GM12875 (cell line): ENCODE results near the gene GBX1.

Source experiments
- H3K4me3 ChIP-seq: one replicate; pipeline ENCODE4 v1.5.1; 2011; ENCODE audit warnings: low read depth, low read length, control low read depth
- CTCF ChIP-seq: IDR thresholded peaks from 2 replicates; pipeline ENCODE4 v1.5.1; 2011; ENCODE audit warnings: low read depth, mild to moderate bottlenecking, control low read depth, inconsistent platforms, low read length, moderate library complexity, borderline replicate concordance; ENCODE audit not compliant: insufficient read depth

The GBX1 gene

GRCh38 chr7:151134743-151135524 lies 32.6 kb downstream of the GBX1 start:
- 0 out of 2 replicates have a peak, but pooled peaks have one; percentile 1 for TF ChIP-seq CTCF
- H3K4me3 ChIP-seq = no peak overlapping the region

GRCh38 chr7:151133986-151134742 lies 33.3 kb downstream of the GBX1 start:
- no peak for TF ChIP-seq CTCF
- no peak overlapping the region for H3K4me3 ChIP-seq

DNA sequence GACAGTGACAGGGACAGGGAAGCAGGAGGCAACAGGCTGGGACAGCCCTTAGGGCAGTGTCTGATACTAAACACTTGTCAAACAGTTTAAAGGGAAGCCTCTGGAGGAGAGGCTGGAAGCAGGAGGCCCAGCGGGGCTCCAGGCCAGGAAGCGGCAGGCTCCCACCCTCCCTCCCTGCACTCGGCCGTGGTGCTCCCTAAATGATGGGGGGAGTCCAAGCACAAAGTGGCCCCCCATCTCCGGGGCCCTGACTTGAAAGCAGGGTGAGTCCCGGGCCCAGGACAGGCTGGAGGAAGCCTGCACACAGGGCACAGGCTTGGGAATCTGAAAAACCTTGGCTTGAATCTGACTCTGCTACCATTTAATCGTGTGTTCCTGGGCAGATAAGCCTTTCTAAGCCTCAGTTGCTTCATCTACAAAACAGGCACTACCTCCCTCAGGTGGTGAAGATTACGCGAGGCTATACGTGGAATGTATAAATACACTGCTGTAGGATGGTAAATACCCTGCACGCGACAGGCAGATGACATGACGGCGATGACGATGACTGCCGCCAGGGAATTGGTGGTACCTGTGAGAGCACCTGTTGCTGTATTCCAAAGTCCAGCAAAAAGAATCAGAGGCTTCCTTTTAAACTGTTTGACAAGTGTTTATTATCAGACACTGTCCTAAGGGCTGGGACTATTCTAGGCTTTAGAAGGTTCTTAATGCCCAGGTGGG lies 34.1 kb downstream of the GBX1 start:
- no peak for TF ChIP-seq CTCF

DNA sequence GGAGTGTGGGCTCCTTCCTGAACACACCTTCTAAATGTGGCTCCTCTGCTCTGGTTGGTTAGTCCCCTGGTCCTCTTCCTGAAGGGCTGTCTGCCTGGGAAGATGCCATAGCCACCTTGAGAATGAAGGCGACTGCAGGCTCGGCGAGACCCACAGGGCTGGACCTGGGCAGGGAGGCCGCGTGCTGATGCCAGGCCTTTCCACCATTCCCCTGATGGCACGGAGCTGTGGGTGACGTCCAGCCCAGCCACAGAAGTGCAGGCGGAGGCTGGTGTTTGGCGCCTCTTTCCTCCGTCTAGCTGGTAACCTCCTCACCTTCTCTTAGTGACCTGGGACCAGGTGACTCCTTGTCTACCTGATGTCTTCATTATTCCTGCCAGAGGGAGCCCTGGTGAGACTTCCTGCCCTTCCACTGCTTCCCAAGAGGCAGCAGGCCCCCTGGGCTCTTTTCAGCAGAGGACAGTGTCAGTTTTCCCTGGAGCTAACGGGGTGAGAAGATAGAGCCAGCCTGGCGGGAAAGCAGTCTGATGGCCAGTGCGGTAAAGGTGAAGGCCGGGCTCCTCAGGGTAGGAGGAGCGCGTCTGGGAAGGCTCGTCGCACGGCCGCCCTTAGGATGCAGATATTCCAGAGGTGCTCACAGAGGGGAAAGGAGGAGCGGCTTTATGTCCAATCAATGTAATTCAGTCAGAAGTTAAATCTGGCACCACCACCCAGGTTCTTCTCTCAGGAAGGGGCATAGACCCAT lies 34.9 kb downstream of the GBX1 start:
- no peak for TF ChIP-seq CTCF
- no peak overlapping the region for H3K4me3 ChIP-seq

More for the DNA sequence above, 34.1 kb downstream of the GBX1 start:
- H3K4me3 ChIP-seq = no peak overlapping the region

DNA sequence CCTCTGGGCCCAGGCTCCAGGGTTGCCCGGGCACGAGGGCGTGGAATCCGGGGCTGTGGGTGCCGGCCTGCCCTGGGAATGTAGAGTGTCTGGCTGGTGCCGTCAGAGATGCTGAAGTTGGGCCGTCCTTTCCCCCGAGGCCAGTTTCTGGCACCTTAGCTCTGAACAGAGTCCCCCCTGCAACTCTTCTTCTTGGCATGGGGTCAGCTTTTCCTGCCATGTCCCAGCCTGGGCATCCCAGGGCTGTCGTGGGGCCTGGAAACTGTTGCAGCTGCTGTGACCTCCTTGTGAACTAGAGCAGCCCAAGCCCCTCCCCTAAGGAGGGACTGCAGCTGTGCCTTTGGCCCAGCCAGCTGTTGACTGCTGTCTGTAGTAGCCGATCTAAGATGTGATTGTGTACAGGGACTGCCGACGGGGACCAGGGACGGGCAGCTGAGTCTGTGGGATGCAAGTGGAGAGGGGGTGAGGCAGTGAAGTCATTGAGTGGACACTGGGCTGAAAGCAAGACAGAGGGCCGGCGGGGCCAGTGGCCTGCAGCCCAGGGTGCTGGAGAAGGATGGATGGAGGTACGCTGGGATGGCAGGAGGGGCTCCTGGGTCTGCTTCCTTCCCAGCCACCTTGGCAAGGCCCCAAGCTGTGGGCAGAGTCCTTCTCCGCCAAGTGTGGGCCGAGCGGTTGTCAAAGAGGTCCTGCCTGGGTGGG lies 35.8 kb downstream of the GBX1 start:
- TF ChIP-seq CTCF = no peak
- no peak overlapping the region for H3K4me3 ChIP-seq

DNA sequence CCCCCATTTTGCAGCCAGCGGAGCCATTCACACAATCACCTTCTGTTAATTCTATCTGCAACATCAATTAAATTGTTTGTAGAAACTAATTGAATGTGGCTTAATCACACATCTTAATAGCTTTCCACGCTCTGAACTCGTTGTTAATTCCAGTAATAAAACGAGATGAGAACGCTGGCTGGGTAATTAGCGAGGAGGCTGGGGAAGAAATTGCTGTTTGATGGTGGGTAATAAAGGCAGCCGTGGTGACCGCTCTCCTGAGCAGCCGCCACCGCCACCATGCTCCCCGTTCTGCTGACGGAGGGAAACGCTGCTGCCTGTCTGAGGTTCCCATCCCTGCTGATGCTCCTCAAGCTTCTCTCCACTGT lies 36.3 kb downstream of the GBX1 start:
- TF ChIP-seq CTCF = no peak

More for the DNA sequence above, 36.3 kb downstream of the GBX1 start:
- no peak overlapping the region for H3K4me3 ChIP-seq
